Common myeloid progenitor, CD34-positive (primary cell): ENCODE measurements around the gene CASZ1.
A peak's percentile ranks its signal among the peaks of the same experiment; 100 is the strongest.

Source experiments
- CTCF ChIA-PET: fragments of 350-600 bp; sonication (Branson Sonifier 250); formaldehyde crosslinking; loops from one replicate; lab custom pipeline; 2021; ENCODE audit warnings: antibody characterized with exemption; lab: Charles Lee
- POLR2A ChIA-PET: fragments of 350-600 bp; sonication (Branson Sonifier 250); formaldehyde crosslinking; loops from one replicate; lab custom pipeline; 2021; ENCODE audit warnings: antibody characterized with exemption; lab: Charles Lee
- DNase-seq, 3 donors: peaks; one replicate each; pipeline versions ENCODE4 v3.0.0 to v3.0.0-alpha.2; 2013
- H3K27ac ChIP-seq, 2 experiments: 1 replicate in 1 of 2; 2 replicates in 1 of 2; pipeline ENCODE4 v1.7.0; 2013; ENCODE audit warnings: inconsistent platforms in 2 of 2, low read length in 2 of 2, mild to moderate bottlenecking in 2 of 2, low read depth in 1 of 2, moderate library complexity in 1 of 2; ENCODE audit not compliant: severe bottlenecking in 2 of 2, insufficient read depth in 1 of 2, poor library complexity in 1 of 2
- H3K27me3 ChIP-seq, 5 experiments: replicated peaks in 2 of 5; 1 replicate in 3 of 5; 2 replicates in 2 of 5; pipeline versions ENCODE4 v1.6.1 to v1.7.0; 2013; ENCODE audit warnings: low read length in 4 of 5, mild to moderate bottlenecking in 2 of 5, moderate library complexity in 2 of 5, inconsistent platforms in 1 of 5; ENCODE audit not compliant: insufficient read depth in 5 of 5, control insufficient read depth in 4 of 5
- H3K36me3 ChIP-seq, 4 experiments: 1 replicate in 2 of 4; 2 replicates in 2 of 4; pipeline versions ENCODE4 v1.6.1 to v1.7.0; 2013; ENCODE audit warnings: low read length in 3 of 4, control low read depth in 1 of 4, mild to moderate bottlenecking in 1 of 4; ENCODE audit not compliant: control insufficient read depth in 4 of 4, insufficient read depth in 4 of 4
- H3K4me1 ChIP-seq, 4 experiments: 1 replicate in 3 of 4; 2 replicates in 1 of 4; pipeline versions ENCODE4 v1.6.1 to v1.7.1; 2013; ENCODE audit warnings: low read length in 3 of 4, mild to moderate bottlenecking in 3 of 4, control low read depth in 1 of 4, inconsistent platforms in 1 of 4, moderate library complexity in 1 of 4; ENCODE audit not compliant: control insufficient read depth in 4 of 4, insufficient read depth in 4 of 4; ENCODE audit errors: control extremely low read depth in 1 of 4
- H3K4me3 ChIP-seq, 7 experiments: 1 replicate in 4 of 7; 2 replicates in 3 of 7; pipeline versions ENCODE4 v1.5.1 to v1.7.0; 2013; ENCODE audit warnings: mild to moderate bottlenecking in 7 of 7, low read length in 6 of 7, moderate library complexity in 6 of 7, inconsistent platforms in 2 of 7, low read depth in 2 of 7, control low read depth in 1 of 7; ENCODE audit not compliant: insufficient read depth in 4 of 7, control insufficient read depth in 1 of 7; ENCODE audit errors: extremely low read depth in 1 of 7
- H3K9me3 ChIP-seq, 5 experiments: 1 replicate in 4 of 5; 2 replicates in 1 of 5; pipeline versions ENCODE4 v1.6.1 to v1.7.1; 2013; ENCODE audit warnings: low read length in 4 of 5, mild to moderate bottlenecking in 2 of 5, inconsistent platforms in 1 of 5, low read depth in 1 of 5, moderate library complexity in 1 of 5; ENCODE audit not compliant: control insufficient read depth in 4 of 5, insufficient read depth in 2 of 5; ENCODE audit errors: control extremely low read depth in 1 of 5
- WGBS: methylation state at CpG from one replicate; pipeline ENCODE4 v1.1.5; 2013; ENCODE audit not compliant: insufficient coverage; 5-methylcytosine and 5-hydroxymethylcytosine counted together

The CASZ1 gene

GRCh38 chr1:10592373-10592772, 204.1 kb downstream of the CASZ1 start:
- H3K4me1 ChIP-seq: peaks cover 0 to 15% (median 0%) of the 10 kb centered on the region in 4 experiments
- no peaks in the 10 kb centered on the region for H3K27me3 ChIP-seq
- no peaks in the 10 kb centered on the region for H3K9me3 ChIP-seq
- DNase-seq: no peak
- POLR2A ChIA-PET: no interaction called here
- H3K4me3 ChIP-seq: no peak overlapping the region
- CTCF ChIA-PET: no interaction called here
- no peak overlapping the region for H3K27ac ChIP-seq
- WGBS: 98% methylated on average over 3 of the region's 5 CpGs
- H3K36me3 ChIP-seq: peaks cover 0 to 3% (median 1%) of the 10 kb centered on the region in 4 experiments

- H3K27ac ChIP-seq: no peak overlapping the region
- no peaks in the 10 kb centered on the region for H3K9me3 ChIP-seq
- H3K36me3 ChIP-seq: no peaks in the 10 kb centered on the region
- H3K4me1 ChIP-seq: peaks cover 0 to 15% (median 0%) of the 10 kb centered on the region in 4 experiments
- ChIA-PET POLR2A (no interaction called here), CTCF (no interaction called here)
- no peak overlapping the region for H3K4me3 ChIP-seq
- DNase-seq: peak in 2 of 3 donors; percentile 9 to 10
- WGBS: 100% methylated on average over 2 of the region's 4 CpGs
- H3K27me3 ChIP-seq: no peaks in the 10 kb centered on the region
Measured at GRCh38 chr1:10591010-10591409, 205.4 kb downstream of the CASZ1 start.

GRCh38 chr1:10589074-10589473, 207.4 kb downstream of the CASZ1 start:
- DNase-seq: no peak
- ChIA-PET CTCF (no interaction called here), POLR2A (no interaction called here)
- no peak overlapping the region for H3K4me3 ChIP-seq
- H3K27me3 ChIP-seq: no peaks in the 10 kb centered on the region
- 100% methylated on average over 2 of the region's 5 CpGs for WGBS
- peaks cover 0 to 4% (median under 1%) of the 10 kb centered on the region in 5 experiments for H3K9me3 ChIP-seq
- peaks cover 0 to 16% (median 0%) of the 10 kb centered on the region in 4 experiments for H3K4me1 ChIP-seq
- no peaks in the 10 kb centered on the region for H3K36me3 ChIP-seq
- H3K27ac ChIP-seq: no peak overlapping the region

GRCh38 chr1:10588640-10589039, 207.8 kb downstream of the CASZ1 start:
- ChIA-PET CTCF (no interaction called here), POLR2A (no interaction called here)
- H3K36me3 ChIP-seq: no peaks in the 10 kb centered on the region
- no peak for DNase-seq
- H3K27ac ChIP-seq: no peak overlapping the region
- WGBS: 100% methylated on average over 4 of the region's 5 CpGs
- H3K27me3 ChIP-seq: no peaks in the 10 kb centered on the region
- H3K9me3 ChIP-seq: peaks cover 0 to 4% (median 2%) of the 10 kb centered on the region in 5 experiments
- no peak overlapping the region for H3K4me3 ChIP-seq
- H3K4me1 ChIP-seq: peaks cover 0 to 21% (median under 1%) of the 10 kb centered on the region in 4 experiments
